Astrocyte of the hippocampus (primary cell): ENCODE measurements around the gene JUNB.

Experiments
- DNase-seq: peaks from one replicate; pipeline ENCODE4 v3.0.0; 2011; ENCODE audit warnings: low read depth, low spot score

The JUNB gene

DNA sequence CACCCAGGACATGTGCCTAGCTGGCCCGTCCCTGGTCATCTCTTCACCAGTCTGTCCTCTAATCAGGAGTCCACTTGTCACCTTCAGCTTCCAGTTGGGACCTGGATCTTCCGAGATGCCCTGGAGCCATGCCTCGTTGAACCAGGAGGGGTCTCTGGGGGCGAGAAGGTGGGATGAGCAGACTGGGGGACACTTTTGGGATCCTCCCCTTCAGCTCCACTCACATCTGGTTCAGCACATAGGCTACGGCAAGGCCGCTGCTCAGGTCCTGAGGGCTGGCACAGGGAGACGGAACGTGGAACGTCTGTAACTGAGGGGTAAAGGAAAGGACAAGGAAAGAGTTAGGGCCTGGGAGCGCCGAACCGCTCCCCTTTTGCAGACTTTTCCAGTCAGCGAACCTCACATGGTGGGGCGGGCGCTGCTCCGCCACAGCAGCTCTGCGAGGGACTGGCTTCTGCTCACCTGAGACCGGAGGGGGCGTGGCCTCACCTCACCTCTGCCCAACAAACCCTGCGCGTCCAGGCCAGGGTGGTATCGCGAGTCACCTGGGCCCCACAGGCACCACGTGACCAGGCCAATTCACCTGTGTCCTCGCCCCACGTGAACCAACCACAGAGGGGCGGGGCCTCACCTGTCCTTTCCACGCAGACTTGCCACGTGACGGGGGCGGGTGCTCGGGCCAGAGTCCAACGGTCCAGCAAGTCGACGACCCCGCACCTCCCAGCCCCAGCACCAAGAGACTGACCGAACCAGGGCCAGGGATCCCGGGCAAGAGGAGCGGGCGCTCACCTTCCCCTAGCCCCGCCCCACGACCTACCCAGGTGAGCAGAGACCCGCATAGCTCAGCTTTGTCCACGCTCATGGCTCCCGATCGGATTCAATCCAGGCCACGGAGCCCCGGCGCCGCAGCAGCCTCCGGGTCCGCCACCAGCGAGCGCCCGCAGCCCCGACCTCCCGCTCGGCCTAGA, 16.4 kb upstream of the JUNB start, which contains the start of gene HOOK2:
TSS of gene HOOK2 (minus strand) at position 965 of the 968 bp plus-strand sequence. CDS start at position 862, 103 bp downstream.
- no peak for DNase-seq

DNA sequence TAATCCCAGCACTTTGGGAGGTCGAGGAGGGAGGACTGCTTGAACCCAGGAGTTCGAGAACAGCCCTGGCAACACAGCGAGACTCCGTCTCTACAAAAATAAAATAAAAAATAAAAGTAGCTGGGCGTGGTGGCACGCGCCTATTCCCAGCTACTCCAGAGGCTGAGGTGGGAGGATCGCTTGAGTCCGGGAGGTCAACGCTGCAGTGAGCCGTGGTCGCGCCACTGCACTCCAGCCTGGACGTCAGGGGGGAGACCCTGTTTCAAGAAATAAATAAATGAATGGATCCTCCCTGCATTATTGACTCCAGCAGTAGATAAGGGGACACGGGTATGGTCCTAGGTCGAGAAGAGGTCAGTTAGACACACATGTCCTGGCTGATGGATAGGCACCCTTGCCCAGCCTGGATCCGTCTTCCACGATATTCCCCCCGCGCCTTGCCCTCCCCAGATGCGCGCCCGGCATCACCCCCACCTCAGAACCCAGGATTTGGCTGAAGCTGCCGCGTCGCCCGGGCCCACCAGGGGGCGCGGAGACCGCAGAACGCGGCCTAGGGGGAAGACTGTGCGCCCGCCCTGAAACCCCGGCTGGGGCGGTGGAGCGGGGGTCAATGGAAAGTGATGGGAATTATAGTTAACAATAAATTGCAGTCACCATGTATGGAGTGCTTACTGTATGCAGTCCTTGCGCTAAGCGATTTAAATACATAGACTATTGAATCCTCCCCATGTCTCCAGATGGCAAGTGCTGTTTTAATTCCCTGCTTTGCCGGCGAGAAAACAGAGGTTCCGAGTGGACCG, 13.9 kb upstream of the JUNB start:
- peak; percentile 92 for DNase-seq

DNA sequence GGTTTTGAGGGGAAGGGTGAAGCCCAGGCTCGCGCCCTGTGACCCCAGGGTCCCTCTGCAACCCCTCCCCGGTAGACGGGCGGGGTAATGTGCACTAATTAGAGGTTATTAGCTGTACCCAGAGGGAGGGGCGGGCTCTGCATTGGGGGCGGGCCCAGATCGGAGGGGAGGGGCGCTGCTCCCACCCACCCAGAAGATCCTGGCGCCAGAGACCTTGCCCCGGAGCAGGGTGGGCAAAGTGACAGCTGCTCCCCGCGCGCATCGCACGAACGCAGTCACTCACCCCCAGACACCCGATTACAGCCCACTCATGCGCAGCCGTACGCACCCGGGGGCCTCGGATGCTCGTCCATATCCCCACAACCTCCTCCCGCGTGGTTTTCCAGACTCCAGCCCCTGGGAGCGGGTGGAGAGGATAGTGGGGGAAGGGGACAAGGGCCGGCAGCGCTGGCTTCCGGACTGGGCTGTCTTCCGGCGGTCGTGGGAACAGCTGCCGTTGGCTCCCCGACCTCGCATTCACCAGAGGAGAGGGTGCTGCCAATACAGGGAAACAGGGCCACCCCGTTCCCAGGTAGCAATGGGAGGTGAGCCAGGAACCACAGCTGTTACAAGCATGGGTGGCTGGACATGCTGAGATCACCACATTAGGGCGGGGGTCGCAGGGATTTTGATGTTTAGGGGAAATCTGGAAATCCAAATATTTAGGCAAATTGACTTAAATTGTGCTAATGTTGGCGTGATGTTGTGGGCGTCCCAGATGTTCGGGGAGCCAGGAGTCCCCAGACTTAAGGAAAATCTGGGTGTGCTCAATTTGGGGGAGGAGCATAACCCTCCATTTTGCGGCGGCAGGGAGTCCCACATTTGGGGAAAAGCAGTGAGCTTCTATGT, 13.0 kb upstream of the JUNB start:
- DNase-seq, result peak; percentile 85

DNA sequence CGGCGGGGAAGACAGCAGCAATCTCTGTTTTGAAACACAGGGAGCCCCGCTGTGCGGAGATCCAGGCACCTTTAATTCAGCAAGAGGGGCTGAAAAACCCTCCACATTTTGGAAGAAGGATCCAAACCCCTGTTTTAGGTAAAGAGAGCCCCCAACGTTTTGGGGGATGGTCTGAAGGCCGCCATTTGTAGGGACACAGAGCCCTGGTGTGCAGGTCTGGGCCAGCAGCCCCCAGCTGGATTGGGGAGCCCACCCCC, 12.5 kb upstream of the JUNB start:
- no peak for DNase-seq

DNA sequence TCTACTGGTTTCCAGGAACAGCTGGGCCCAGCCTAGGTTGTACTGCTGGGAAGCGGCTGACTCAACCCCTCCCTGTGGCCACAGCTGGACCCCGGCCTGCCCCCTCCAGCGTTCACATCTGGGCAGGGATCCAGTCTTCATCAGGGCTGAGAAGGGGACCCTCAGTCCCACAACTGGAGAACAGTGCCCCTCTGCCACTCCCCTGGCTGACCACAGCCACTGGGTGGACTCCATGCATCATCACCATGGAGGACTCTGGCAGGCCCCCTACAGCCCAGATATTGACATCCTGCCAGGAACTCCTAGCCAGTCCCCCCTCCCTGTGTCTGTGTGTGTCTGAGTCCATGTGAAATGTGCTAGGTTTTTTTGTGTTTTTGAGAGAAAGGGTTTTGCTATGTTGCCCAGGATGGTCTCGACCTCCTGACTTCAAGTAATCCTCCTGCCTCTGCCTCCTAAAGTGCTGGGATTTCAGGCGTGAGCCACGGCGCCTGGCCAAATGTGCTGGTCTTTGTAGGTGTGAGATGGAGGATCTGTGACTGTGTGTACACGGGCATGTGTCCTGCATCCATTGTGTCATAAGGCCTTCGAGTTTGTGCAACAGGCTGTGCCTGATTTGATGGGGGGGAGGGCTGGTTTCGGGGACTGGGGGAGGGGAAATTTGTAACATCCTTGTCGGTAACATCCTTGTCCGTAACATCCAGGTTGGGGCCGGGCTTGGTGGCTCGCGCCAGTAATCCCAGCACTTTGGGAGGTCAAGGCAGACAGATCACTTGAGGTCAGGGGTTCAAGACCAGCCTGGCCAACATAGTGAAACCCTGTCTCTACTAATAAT, 11.9 kb upstream of the JUNB start:
- DNase-seq, result peak; percentile 84

DNA sequence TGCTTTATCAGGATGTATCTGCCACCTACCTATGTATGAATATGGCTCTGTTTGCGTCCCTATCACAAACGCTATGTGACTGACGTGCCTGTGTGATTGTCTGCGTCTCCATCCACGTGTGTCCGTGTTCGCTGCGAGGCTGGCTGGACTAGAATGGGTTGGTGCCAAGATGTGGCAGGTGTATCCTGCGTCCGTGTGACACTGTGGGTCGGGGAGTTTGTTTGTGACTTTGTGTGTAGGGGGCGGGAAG, 9.2 kb upstream of the JUNB start:
- DNase-seq, result no peak

DNA sequence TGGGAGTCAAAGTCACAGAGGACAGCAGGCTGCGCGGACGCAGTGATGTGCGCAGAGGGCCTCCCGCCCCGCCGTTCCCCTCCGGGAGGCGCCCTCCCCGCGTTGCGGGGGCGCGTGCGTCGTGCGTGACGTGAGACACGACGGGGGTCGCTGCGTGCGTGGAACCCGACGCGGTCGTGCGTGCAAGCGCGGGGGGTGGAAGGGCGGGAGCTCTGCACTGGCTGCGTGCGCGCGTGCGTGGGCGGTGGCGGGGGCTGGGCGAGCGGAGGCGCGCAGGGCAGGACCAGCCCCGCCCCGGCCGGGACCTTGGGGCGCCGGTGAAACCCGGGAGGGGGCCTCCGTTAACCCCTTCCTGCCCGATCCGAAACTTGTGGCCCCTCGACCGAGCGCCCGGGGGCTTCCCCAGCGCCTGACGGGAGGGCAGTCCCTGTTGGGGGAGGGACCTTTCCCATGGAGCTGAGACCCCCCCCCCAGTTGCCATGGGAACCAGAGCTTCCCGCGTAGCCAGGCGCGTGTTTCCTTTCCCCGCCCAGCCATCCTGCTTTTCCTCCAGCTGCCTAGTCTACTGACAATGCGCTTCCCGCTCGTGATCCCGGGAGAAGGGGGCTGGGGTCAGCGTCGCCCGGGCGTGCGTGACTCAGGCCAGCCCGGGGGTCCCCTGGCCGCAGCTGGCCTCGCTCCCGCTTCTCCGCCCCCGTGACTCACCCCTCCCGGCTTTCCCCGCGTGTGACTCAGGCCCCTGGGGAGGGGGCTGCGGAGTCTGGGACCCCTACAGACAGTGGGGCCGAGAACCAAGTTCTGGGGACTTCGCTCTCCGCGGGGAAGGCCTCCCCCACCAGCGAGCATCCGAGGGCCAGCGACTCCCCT, 8.6 kb upstream of the JUNB start:
- DNase-seq, result peak; percentile 88

DNA sequence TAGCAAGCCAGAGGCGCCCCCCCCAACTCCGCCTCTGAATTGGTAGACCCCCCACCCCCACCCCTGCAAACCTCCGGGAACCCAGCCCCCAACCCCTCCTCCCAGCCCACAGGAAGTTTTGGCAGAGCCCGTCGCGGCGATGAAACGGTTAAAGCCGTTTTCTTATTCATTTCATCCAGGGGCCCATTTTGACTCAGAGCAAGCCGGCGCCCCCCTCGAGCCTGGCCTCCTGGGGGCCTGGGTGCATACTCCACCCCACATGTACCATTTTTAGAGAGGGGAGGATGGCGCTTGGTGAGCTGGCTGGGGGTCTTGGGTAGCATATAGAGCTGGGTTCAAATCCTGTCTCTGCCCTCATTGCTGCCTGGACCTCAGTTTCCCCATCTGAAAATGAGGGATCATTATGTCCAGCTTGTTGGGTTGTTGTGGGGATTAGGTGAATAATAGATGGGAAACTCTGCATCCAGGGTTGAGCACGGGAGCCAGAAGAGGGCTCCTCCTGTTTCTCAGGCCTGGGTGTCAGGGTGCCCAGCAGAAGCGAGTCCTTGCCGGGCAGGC, 7.9 kb upstream of the JUNB start:
- no peak for DNase-seq

DNA sequence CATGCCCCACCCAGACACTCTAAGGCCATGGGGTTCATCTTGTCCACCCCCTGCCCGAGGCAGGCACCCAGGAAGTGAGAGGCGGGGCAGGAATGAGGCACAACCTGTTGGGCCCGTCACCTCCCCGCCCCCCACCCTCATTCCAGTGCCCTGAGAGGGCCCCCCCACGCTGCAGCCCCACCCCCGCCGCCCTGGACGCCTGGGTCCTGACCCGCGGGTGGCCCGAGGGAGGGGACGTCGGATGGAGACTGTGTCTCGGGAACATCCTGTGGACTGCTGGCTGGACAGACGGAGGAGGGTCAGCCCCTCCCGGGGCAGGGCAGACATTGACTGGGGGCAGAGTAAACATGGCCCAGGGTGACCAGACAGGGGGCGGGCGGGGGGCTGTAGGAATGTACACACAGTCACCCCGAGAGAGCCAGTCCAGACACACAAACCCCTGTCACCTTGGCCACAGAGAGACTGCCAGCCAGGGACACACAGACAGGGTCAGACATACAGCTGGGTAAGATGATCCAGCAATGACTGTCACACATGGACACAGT, 7.4 kb upstream of the JUNB start:
- peak; percentile 44 for DNase-seq

DNA sequence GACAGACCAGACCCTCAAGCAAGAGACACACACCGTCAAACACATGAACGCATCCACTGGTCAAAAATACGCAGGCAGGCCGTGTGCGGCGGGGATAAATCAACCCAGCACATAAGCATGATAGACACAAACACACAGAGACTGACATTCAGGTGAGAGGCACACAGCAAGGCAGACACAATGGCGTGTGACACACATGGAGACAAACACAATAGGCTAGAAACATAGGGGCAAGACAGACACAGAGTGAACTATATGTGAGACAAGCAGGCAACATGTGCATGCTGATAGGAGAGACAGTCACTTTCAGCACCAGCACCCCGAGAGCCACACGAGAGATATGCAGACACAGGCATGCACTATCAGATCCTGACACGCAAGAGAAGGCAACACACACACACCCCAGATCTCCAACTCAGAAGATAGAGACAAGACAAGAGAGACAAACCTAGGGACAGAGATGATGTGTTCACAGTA, 6.9 kb upstream of the JUNB start:
- peak; percentile 19 for DNase-seq

DNA sequence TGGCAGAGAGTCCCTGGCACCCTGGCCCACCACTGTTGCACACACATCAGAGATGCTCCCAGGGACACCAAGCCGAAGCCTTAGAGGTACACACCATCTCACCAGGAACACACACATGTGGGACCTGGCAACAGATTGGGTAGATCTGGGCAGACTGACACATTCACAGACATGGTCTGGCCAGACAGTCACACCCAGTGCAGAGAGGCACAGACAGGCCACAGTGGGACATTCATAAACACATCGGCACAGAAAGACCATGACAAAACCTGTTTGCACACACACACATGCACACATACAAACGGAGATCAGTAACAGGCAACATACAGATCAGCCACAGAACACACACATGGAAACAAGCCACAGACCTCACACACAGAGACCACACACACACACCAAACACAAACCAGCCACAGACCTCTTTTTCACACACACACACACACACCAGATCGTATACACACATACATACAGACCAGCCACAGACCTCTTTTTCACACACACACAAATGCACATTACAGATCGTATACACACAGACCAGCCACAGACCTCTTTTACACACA, 6.3 kb upstream of the JUNB start:
- peak; percentile 27 for DNase-seq

DNA sequence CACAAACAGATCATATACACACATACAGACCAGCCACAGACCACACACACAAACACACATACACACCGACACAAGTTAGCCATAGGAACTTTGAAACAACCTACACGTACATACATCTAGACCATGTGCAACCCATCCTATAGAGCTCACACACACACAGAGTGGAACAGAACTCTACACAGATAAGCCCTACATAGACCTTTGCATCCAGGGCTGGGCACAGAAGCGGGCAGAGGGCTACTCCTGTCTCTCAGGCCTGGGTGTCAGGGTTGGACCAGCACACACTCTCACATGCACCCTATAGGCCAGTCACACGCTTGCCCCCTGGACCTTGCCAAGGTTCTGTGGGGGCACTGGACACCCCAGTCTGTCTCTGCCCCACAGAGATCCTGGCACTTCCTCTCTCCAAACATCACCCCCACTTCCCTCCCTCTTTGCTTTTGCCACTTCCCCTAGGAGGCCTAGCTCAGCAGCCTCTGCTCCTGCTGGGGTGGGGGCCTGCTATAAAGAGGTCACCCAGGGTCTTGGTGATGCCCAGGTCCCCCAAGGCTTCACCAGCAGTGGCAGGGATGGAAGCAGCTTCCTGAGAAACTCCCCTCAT, 5.8 kb upstream of the JUNB start:
- no peak for DNase-seq

DNA sequence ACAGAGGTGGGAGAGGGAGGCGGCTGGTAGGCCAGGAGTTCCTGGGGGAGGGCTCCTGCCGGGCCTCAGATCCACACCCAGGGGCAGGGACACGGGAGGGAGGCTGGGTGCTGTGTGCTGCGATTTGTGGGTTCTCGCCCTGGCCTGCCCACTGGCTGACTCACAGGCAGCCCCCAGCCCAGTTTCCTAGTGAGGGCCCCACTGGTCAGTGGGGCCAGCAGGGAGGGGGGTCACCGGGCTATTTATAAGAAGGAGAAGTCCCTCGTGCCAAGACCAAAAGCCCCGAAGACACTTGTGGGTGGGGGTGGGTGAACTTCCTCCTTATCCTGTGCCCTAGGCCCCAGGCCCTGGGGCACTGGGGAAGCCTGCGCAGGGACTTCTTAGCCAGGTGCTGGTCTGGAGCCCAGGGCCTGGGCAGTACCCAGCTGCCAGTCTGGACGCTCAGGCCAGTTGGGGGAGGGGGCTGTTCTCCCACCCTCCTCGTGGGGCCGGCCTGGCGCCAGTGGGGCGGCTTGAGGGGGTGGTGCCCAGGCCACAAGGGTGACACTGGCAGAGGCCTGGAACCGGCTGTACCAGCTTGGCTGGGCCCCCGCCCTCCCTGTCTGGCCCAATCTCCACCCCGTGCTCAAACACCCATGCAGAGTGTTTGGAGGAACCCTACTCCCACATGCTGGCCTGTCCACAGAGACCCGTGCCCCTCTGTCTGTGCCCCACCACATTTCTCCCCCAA, 5.0 kb upstream of the JUNB start:
- DNase-seq, result no peak

DNA sequence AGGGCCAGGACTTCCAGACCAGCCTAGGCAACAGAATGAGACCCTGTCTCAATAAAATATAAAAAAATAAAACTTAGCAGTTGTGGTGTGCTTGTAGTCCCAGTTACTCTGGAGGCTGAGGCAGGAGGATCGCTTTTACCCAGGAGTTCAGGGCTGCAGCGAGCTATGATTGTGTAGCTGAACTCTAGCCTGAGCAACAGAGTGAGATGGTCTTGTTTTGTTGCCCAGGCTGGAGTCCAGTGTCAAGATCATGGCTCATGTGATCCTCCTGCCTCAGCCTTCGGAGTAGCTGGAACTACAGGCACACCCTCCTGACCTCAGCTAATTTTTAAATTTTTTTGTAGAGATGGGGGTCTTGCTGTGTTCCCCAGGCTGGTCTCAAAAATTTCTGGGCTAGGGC, 4.3 kb upstream of the JUNB start:
- no peak for DNase-seq

DNA sequence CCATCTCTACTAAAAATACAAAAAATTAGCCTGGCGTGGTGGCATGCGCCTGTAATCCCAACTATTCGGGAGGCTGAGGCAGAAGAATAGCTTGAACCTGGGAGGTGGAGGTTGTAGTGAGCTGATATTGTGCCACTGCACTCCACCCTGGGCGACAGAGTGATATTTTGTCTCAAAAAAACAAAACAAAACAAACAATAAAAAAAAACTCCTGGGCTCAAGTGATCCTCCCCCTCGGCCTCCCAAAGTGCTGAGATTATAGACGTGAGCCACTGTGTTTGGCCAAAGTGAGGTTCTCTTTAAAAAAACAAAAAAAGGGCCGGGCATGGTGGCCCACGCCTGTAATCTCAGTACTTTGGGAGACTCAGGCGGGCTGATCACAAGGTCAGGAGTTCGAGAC, 3.8 kb upstream of the JUNB start:
- DNase-seq, result no peak

DNA sequence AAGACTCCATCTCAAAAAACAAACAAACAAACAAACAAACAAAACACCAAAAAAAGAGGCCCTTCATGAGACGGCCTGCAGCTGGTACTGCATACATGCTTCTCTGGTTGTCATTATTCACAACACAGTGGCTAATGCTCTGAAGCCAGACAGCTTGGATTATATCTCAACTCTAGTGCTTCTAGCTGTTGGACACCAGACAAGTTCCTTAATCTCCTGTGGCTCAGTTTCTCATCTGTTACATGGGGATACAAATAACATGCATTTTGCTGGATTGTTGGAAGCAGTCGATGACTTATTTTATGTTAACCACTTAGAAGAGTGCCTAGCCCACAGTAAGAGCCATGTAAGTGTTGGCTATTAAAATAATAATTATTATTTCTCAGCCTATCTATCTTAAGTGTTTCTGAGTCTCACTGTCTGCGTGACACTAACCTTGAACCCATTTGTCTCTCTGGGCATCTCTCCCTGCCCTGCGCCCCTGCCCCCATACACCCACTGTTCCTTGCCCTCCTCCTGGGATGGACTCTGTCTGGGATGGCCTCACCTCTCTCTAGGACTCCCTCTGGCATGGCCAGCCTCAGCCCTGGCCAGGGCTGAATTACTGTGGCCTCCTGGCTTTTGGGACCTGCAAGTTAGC, 3.1 kb upstream of the JUNB start:
- no peak for DNase-seq

DNA sequence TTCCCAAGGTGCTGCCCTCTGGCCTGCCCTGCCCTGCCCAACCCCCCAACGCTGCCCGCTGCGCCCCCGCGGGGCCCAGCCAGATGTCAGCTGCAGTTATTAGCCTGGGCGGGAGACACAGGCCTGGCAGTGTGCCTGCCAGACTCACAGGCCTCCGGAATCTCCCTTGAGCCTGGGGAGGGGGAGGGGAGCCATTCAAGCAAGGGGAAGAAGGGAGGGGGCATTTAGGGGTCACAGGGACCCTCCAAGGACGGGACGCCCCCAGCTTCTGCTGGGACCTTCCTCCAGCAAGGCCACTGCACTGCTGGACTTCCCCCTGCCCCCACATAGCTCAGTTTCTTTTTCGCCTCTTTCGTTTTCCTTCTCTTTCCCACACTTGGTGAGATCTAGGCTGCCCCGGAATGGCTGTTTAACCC, 2.6 kb upstream of the JUNB start:
- peak; percentile 86 for DNase-seq
